ENCODE results near the gene FCRLB.

- TF ChIP-seq CTCF (conservative IDR thresholded peaks at IDR 0.05) (no peak), ZFX (IDR thresholded peaks at IDR 0.05) (no peak)
Measured at GRCh38 chr1:161722406-161722805, 1.1 kb downstream of the FCRLB start.
